SU-DHL-6 (cell line): ENCODE results near the gene PRKAR1B.

ENCODE experiments used
- H2AFZ ChIP-seq: fragments of 200-600 bp; sonication (generic); 2 replicates; pipeline ENCODE4 v1.6.1; 2014; ENCODE audit warnings: low read depth, mild to moderate bottlenecking, moderate library complexity, mixed read lengths, antibody characterized with exemption, low read length; ENCODE audit not compliant: severe bottlenecking
- H3F3A ChIP-seq: fragments of 200-600 bp; shearing (Covaris generic); 2 replicates; pipeline ENCODE4 v1.6.0; 2016; ENCODE audit warnings: antibody characterized with exemption, mild to moderate bottlenecking; ENCODE audit not compliant: insufficient read depth
- H3K27ac ChIP-seq: fragments of 200-600 bp; sonication (generic); 2 replicates; pipeline ENCODE4 v1.5.1; 2016; ENCODE audit warnings: low read depth, mild to moderate bottlenecking, low read length, moderate library complexity, mixed read lengths
- H3K27me3 ChIP-seq: fragments of 200-600 bp; sonication (generic), shearing (Covaris generic); 2 replicates; pipeline ENCODE4 v1.6.0; 2014; ENCODE audit warnings: mild to moderate bottlenecking, low read length
- H3K36me3 ChIP-seq: fragments of 200-600 bp; sonication (generic); 2 replicates; pipeline ENCODE4 v1.6.1; 2014; ENCODE audit warnings: mild to moderate bottlenecking, low read length, mixed read lengths
- H3K4me2 ChIP-seq: fragments of 300-600, 200-600 bp; shearing (Covaris generic), sonication (generic); 2 replicates; pipeline ENCODE4 v1.6.0; 2014; ENCODE audit warnings: low read length, low read depth, mild to moderate bottlenecking; ENCODE audit not compliant: poor library complexity, severe bottlenecking
- H3K4me3 ChIP-seq: fragments of 200-600 bp; sonication (generic); 2 replicates; pipeline ENCODE4 v1.5.1; 2014; ENCODE audit warnings: antibody characterized with exemption, low read length, mild to moderate bottlenecking, mixed read lengths; ENCODE audit not compliant: insufficient read depth, poor library complexity, severe bottlenecking
- H3K79me2 ChIP-seq: fragments of 200-600 bp; sonication (generic); 2 replicates; pipeline ENCODE4 v1.6.1; 2014; ENCODE audit warnings: mild to moderate bottlenecking, low read length, moderate library complexity; ENCODE audit not compliant: insufficient read depth
- H3K9ac ChIP-seq: fragments of 200-600 bp; sonication (generic); 2 replicates; pipeline ENCODE4 v1.7.0; 2014; ENCODE audit warnings: mild to moderate bottlenecking, low read length
- H3K9me2 ChIP-seq: fragments of 200-600 bp; sonication (generic); replicated peaks from 2 replicates; pipeline ENCODE4 v1.6.1; 2014; ENCODE audit warnings: low read length; ENCODE audit not compliant: insufficient read depth
- H3K9me3 ChIP-seq: fragments of 200-600 bp; sonication (generic); 2 replicates; pipeline ENCODE4 v1.6.1; 2014; ENCODE audit warnings: low read length, mixed read lengths; ENCODE audit not compliant: insufficient read depth
- H4K20me1 ChIP-seq: fragments of 200-600 bp; sonication (generic); 2 replicates; pipeline ENCODE4 v1.6.1; 2014; ENCODE audit warnings: low read depth, mild to moderate bottlenecking, antibody characterized with exemption, low read length, moderate library complexity, mixed read lengths
- EZH2phosphoT487 ChIP-seq: fragments of 200-600 bp; sonication (generic), shearing (Covaris generic); conservative IDR thresholded peaks from 2 replicates; pipeline ENCODE4 v1.6.1; 2018; ENCODE audit warnings: mild to moderate bottlenecking, antibody characterized with exemption, low read length, moderate library complexity, mixed read lengths
- TF ChIP-seq, protein P1 (sequence below): fragments of 200-600 bp; sonication (generic); IDR thresholded peaks from one replicate; pipeline ENCODE4 v1.5.1; 2017; ENCODE audit warnings: antibody characterized with exemption, mild to moderate bottlenecking, low read length, moderate library complexity; ENCODE audit not compliant: insufficient read depth, poor library complexity, severe bottlenecking

PRKAR1B gene

DNA sequence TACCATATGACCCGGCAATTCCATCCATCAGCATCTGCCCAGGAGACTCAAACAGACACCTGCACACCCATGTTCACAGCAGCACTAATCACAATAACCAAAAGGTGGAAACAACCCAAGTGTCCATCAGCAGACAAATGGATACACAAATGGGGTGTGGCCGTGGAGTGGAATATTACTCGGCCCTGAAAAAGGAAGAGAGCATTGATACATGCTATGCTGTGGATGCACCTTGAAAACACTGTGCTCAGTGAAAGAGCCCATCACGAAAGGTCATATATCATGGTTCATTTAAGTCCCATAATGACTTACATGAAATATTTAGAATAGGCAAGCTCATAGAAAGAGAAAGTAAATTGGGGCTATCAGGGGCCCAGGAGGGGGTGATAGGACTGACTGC, 58.1 kb downstream of the PRKAR1B start:
- TF ChIP-seq EZH2phosphoT487 = no peak
- TF ChIP-seq, protein P1, sequence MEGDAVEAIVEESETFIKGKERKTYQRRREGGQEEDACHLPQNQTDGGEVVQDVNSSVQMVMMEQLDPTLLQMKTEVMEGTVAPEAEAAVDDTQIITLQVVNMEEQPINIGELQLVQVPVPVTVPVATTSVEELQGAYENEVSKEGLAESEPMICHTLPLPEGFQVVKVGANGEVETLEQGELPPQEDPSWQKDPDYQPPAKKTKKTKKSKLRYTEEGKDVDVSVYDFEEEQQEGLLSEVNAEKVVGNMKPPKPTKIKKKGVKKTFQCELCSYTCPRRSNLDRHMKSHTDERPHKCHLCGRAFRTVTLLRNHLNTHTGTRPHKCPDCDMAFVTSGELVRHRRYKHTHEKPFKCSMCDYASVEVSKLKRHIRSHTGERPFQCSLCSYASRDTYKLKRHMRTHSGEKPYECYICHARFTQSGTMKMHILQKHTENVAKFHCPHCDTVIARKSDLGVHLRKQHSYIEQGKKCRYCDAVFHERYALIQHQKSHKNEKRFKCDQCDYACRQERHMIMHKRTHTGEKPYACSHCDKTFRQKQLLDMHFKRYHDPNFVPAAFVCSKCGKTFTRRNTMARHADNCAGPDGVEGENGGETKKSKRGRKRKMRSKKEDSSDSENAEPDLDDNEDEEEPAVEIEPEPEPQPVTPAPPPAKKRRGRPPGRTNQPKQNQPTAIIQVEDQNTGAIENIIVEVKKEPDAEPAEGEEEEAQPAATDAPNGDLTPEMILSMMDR = no peak
- no peak overlapping the region for H3K9ac ChIP-seq
- no peaks in the 10 kb centered on the region for H4K20me1 ChIP-seq
- H2AFZ ChIP-seq = no peak overlapping the region
- no peaks in the 10 kb centered on the region for H3K9me3 ChIP-seq
- no peaks in the 10 kb centered on the region for H3F3A ChIP-seq
- no peaks in the 10 kb centered on the region for H3K36me3 ChIP-seq
- H3K79me2 ChIP-seq = no peaks in the 10 kb centered on the region
- H3K27me3 ChIP-seq = no peaks in the 10 kb centered on the region
- H3K4me2 ChIP-seq = no peak overlapping the region
- no peaks in the 10 kb centered on the region for H3K9me2 ChIP-seq
- H3K27ac ChIP-seq = no peak overlapping the region
- H3K4me3 ChIP-seq = no peak overlapping the region

DNA sequence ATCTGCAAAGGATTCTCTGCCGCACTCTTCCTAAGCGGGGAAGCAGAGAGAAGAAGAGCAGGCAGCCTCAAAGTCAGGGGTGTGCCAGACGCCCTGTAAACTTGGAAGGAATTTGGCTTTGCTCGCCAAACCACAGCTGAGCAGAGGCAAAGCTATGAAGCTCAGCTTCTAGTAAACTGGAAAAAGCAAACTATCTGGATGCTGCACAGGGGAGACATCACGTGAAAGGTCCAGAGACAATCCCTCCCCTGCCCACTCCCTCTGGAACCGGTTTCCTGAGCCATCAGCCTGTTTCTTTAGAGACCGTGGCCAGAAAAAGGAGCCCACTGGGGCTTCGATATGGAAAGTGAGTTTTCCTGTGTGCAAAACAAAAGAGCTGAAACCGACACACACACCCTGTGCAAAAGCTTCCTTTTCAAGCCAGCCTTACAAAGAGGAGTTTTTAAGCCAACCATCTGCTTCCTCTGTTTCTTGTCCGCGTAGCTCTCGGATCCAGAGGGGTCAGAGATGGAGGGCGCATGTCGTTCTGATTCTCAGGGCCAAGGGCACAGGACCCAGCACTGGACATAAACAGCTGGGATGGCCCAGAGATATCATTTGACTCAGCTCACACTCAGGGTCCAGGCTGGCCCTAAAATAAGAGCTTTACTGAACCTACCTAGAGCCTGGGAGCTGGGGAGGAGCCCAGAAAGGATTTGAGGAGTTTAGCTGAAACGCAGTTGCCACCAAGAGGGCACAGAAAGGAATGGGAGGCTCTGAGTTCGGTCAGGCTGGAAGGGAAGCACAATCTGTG, 58.7 kb downstream of the PRKAR1B start:
- no peaks in the 10 kb centered on the region for H3F3A ChIP-seq
- no peak overlapping the region for H2AFZ ChIP-seq
- no peak overlapping the region for H3K4me3 ChIP-seq
- H3K79me2 ChIP-seq = no peaks in the 10 kb centered on the region
- no peaks in the 10 kb centered on the region for H3K36me3 ChIP-seq
- no peak overlapping the region for H3K9ac ChIP-seq
- H3K4me2 ChIP-seq = no peak overlapping the region
- H3K9me2 ChIP-seq = no peaks in the 10 kb centered on the region
- no peaks in the 10 kb centered on the region for H4K20me1 ChIP-seq
- H3K27me3 ChIP-seq = no peaks in the 10 kb centered on the region
- H3K9me3 ChIP-seq = no peaks in the 10 kb centered on the region
- no peak overlapping the region for H3K27ac ChIP-seq
- TF ChIP-seq EZH2phosphoT487 = no peak
- TF ChIP-seq, protein P1 = no peak

DNA sequence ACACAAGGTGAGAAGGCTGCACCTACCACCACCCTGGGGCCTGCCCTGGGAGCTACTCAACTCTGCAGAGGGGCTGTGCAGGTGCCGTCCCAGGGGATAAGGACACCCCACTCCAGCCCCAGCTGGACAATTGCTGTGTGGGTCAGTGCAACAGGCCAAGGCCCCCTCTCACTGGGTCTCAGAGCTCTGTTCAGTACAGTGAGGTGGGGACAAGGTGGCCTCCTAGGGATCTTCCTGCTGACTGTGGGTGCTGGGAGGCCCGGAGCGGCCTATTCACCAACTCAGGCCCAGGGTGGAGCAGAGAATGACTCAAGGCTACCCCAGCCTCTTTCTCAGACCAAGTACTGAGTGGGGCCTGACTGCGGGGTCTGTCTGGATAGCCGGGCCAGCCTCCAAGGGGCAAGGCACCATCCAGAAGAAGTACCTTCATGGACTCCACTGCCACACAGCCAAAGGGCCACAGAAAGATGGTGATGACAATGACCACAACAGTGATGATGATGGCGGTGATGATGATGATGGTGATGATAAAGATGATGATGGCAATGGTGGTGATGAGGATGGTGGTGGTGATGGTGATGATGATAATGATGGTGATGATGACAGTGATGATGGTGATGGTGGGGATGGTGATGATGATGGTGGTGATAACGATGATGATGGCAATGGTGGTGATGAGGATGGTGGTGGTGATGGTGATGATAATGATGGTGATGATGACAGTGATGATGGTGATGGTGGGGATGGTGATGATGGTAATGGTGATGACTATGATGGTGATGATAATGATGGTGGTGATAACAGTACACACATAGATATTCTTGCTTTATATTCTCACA, 60.4 kb downstream of the PRKAR1B start:
- Histone ChIP-seq H3K27me3 (no peaks in the 10 kb centered on the region), H3K36me3 (no peaks in the 10 kb centered on the region), H3F3A (no peaks in the 10 kb centered on the region), H3K79me2 (no peaks in the 10 kb centered on the region), H3K4me3 (no peak overlapping the region), H3K9ac (no peak overlapping the region), H2AFZ (no peak overlapping the region), H4K20me1 (no peaks in the 10 kb centered on the region), H3K27ac (no peak overlapping the region), H3K9me2 (no peaks in the 10 kb centered on the region), H3K9me3 (no peaks in the 10 kb centered on the region), H3K4me2 (no peak overlapping the region)
- no peak for TF ChIP-seq EZH2phosphoT487
- TF ChIP-seq, protein P1 = no peak
